Skin epidermis (tissue), 12 donors: ENCODE results near the gene ACSS2.

ENCODE experiments used
- H3K27ac ChIP-seq, 21 experiments: fragments of 200-600 bp; sonication (generic) in 11 of 21; one replicate each; pipeline ENCODE4 v1.5.0; 2020; ENCODE audit warnings: mild to moderate bottlenecking in 3 of 21, inconsistent platforms in 2 of 21, moderate library complexity in 2 of 21
- H3K4me3 ChIP-seq, 7 experiments: fragments of 200-600 bp; sonication (generic) in 2 of 7; one replicate each; pipeline ENCODE4 v1.5.0; 2020; ENCODE audit warnings: inconsistent platforms in 2 of 7, mild to moderate bottlenecking in 2 of 7, moderate library complexity in 1 of 7

The ACSS2 gene

GRCh38 chr20:34904202-34904621, 27.8 kb downstream of the ACSS2 start:
- Histone ChIP-seq H3K27ac (no peak overlapping the region), H3K4me3 (no peak overlapping the region)

GRCh38 chr20:34907616-34908469, 31.4 kb downstream of the ACSS2 start:
- no peak overlapping the region for H3K4me3 ChIP-seq
- H3K27ac ChIP-seq: peak overlapping the region in 14 of 21 experiments; percentile 11 to 73 (median 42)

- H3K27ac ChIP-seq: no peak overlapping the region
- H3K4me3 ChIP-seq: no peak overlapping the region
Measured at GRCh38 chr20:34915131-34915530, 38.7 kb downstream of the ACSS2 start.

- H3K4me3 ChIP-seq: no peak overlapping the region
- no peak overlapping the region for H3K27ac ChIP-seq
Measured at GRCh38 chr20:34915749-34916455, 39.5 kb downstream of the ACSS2 start.

- H3K4me3 ChIP-seq: no peak overlapping the region
- no peak overlapping the region for H3K27ac ChIP-seq
Measured at GRCh38 chr20:34916774-34917354, 40.5 kb downstream of the ACSS2 start.

GRCh38 chr20:34920055-34920454, 43.6 kb downstream of the ACSS2 start:
- H3K27ac ChIP-seq: no peak overlapping the region
- no peak overlapping the region for H3K4me3 ChIP-seq

- no peak overlapping the region for H3K4me3 ChIP-seq
- peak overlapping the region in 4 of 21 experiments; percentile 22 to 61 (median 36) for H3K27ac ChIP-seq
Measured at GRCh38 chr20:34921436-34921835, 45.0 kb downstream of the ACSS2 start.

GRCh38 chr20:34922654-34923381, 46.4 kb downstream of the ACSS2 start:
- Histone ChIP-seq H3K27ac (peak overlapping the region in 3 of 21 experiments; percentile 14 to 44 (median 39)), H3K4me3 (no peak overlapping the region)

GRCh38 chr20:34923414-34923813, 47.0 kb downstream of the ACSS2 start:
- no peak overlapping the region for H3K4me3 ChIP-seq
- peak overlapping the region in 1 of 21 experiments; percentile 44 for H3K27ac ChIP-seq

- H3K27ac ChIP-seq: no peak overlapping the region
- no peak overlapping the region for H3K4me3 ChIP-seq
Measured at GRCh38 chr20:34925341-34925740, 48.9 kb downstream of the ACSS2 start.

GRCh38 chr20:34925981-34926380, 49.6 kb downstream of the ACSS2 start:
- H3K4me3 ChIP-seq: no peak overlapping the region
- H3K27ac ChIP-seq: no peak overlapping the region

GRCh38 chr20:34926581-34926980, 50.2 kb downstream of the ACSS2 start:
- Histone ChIP-seq H3K4me3 (no peak overlapping the region), H3K27ac (no peak overlapping the region)

GRCh38 chr20:34927736-34928135, 51.3 kb downstream of the ACSS2 start:
- H3K4me3 ChIP-seq: no peak overlapping the region
- peak overlapping the region in 5 of 21 experiments; percentile 19 to 53 (median 41) for H3K27ac ChIP-seq

- no peak overlapping the region for H3K4me3 ChIP-seq
- H3K27ac ChIP-seq: no peak overlapping the region
Measured at GRCh38 chr20:34928411-34928810, 52.0 kb downstream of the ACSS2 start.

GRCh38 chr20:34931771-34932170, 55.4 kb downstream of the ACSS2 start:
- Histone ChIP-seq H3K4me3 (no peak overlapping the region), H3K27ac (no peak overlapping the region)

GRCh38 chr20:34938466-34939163, 62.2 kb downstream of the ACSS2 start:
- Histone ChIP-seq H3K27ac (peak overlapping the region in 10 of 21 experiments; percentile 19 to 66 (median 54)), H3K4me3 (no peak overlapping the region)

- H3K4me3 ChIP-seq: no peak overlapping the region
- H3K27ac ChIP-seq: no peak overlapping the region
Measured at GRCh38 chr20:34940081-34940481, 63.7 kb downstream of the ACSS2 start.

GRCh38 chr20:34941226-34941625, 64.8 kb downstream of the ACSS2 start:
- no peak overlapping the region for H3K4me3 ChIP-seq
- no peak overlapping the region for H3K27ac ChIP-seq

- no peak overlapping the region for H3K27ac ChIP-seq
- H3K4me3 ChIP-seq: no peak overlapping the region
Measured at GRCh38 chr20:34942301-34942700, 65.9 kb downstream of the ACSS2 start.
